WTC11 (cell line): Measurements from ENCODE around the gene CYP27A1.

ENCODE experiments used
- CTCF ChIP-seq: fragments of 200-600 bp; IDR thresholded peaks from 2 replicates; pipeline ENCODE4 v1.8.0; 2022; ENCODE audit warnings: antibody characterized with exemption
- E2F1 ChIP-seq: sonication (generic); formaldehyde crosslinking; IDR thresholded peaks from 2 replicates; pipeline ENCODE4 v1.8.0; 2022; ENCODE audit warnings: mild to moderate bottlenecking, missing genetic modification reagents
- ELF4 ChIP-seq: sonication (generic); formaldehyde crosslinking; IDR thresholded peaks from 2 replicates; pipeline ENCODE4 v1.8.1; 2022; ENCODE audit warnings: low read depth, mild to moderate bottlenecking, moderate library complexity, missing genetic modification reagents
- FOXK1 ChIP-seq: sonication (generic); formaldehyde crosslinking; IDR thresholded peaks from 2 replicates; pipeline ENCODE4 v1.8.0; 2022; ENCODE audit warnings: mild to moderate bottlenecking, moderate library complexity, missing genetic modification reagents
- JAZF1 ChIP-seq: fragments of 250-450 bp; sonication (Bioruptor Pico); IDR thresholded peaks from 2 replicates; pipeline ENCODE4 v1.9.0; 2021; ENCODE audit warnings: moderate library complexity, mild to moderate bottlenecking, inconsistent platforms
- TEAD4 ChIP-seq: sonication (generic); formaldehyde crosslinking; IDR thresholded peaks from 2 replicates; pipeline ENCODE4 v1.8.0; 2022; ENCODE audit warnings: mild to moderate bottlenecking, missing genetic modification reagents
- ZNF263 ChIP-seq: sonication (generic); formaldehyde crosslinking; IDR thresholded peaks from 2 replicates; pipeline ENCODE4 v1.8.1; 2022; ENCODE audit warnings: low read depth, mild to moderate bottlenecking, moderate library complexity, missing genetic modification reagents
- ZNF512 ChIP-seq: sonication (generic); formaldehyde crosslinking; IDR thresholded peaks from 2 replicates; pipeline ENCODE4 v1.8.1; 2022; ENCODE audit warnings: missing genetic modification reagents, borderline replicate concordance
- TF ChIP-seq, protein P1 (sequence below): sonication (generic); formaldehyde crosslinking; IDR thresholded peaks from 2 replicates; pipeline ENCODE4 v1.8.1; 2023; ENCODE audit warnings: mild to moderate bottlenecking, missing genetic modification reagents, moderate library complexity
- TF ChIP-seq, protein P2 (sequence below): sonication (generic); formaldehyde crosslinking; IDR thresholded peaks from 2 replicates; pipeline ENCODE4 v1.8.1; 2022; ENCODE audit warnings: low read depth, missing genetic modification reagents, borderline replicate concordance
- TF ChIP-seq, protein P3 (sequence below): fragments of 250-450 bp; sonication (Bioruptor Pico); IDR thresholded peaks from 2 replicates; pipeline ENCODE4 v1.8.0; 2021; ENCODE audit warnings: mild to moderate bottlenecking
- TF ChIP-seq, protein P4 (sequence below): sonication (generic); formaldehyde crosslinking; IDR thresholded peaks from 2 replicates; pipeline ENCODE4 v1.8.1; 2022; ENCODE audit warnings: low read depth, mild to moderate bottlenecking, moderate library complexity, missing genetic modification reagents, borderline replicate concordance
- TF ChIP-seq, protein P5 (sequence below): sonication (generic); formaldehyde crosslinking; IDR thresholded peaks from 2 replicates; pipeline ENCODE4 v1.8.0; 2023; ENCODE audit warnings: missing genetic modification reagents, mild to moderate bottlenecking, borderline replicate concordance

- TF ChIP-seq ZNF512 (CRISPR knock-in tag) (no peak), CTCF (no peak), JAZF1 (no peak), ELF4 (CRISPR knock-in tag) (no peak), E2F1 (CRISPR knock-in tag) (no peak), ZNF263 (CRISPR knock-in tag) (no peak), TEAD4 (no peak), FOXK1 (CRISPR knock-in tag) (no peak)
- TF ChIP-seq, protein P1, sequence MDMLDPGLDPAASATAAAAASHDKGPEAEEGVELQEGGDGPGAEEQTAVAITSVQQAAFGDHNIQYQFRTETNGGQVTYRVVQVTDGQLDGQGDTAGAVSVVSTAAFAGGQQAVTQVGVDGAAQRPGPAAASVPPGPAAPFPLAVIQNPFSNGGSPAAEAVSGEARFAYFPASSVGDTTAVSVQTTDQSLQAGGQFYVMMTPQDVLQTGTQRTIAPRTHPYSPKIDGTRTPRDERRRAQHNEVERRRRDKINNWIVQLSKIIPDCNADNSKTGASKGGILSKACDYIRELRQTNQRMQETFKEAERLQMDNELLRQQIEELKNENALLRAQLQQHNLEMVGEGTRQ (CRISPR knock-in tag), result no peak
- TF ChIP-seq, protein P2, sequence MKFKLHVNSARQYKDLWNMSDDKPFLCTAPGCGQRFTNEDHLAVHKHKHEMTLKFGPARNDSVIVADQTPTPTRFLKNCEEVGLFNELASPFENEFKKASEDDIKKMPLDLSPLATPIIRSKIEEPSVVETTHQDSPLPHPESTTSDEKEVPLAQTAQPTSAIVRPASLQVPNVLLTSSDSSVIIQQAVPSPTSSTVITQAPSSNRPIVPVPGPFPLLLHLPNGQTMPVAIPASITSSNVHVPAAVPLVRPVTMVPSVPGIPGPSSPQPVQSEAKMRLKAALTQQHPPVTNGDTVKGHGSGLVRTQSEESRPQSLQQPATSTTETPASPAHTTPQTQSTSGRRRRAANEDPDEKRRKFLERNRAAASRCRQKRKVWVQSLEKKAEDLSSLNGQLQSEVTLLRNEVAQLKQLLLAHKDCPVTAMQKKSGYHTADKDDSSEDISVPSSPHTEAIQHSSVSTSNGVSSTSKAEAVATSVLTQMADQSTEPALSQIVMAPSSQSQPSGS, result no peak
- TF ChIP-seq, protein P3, sequence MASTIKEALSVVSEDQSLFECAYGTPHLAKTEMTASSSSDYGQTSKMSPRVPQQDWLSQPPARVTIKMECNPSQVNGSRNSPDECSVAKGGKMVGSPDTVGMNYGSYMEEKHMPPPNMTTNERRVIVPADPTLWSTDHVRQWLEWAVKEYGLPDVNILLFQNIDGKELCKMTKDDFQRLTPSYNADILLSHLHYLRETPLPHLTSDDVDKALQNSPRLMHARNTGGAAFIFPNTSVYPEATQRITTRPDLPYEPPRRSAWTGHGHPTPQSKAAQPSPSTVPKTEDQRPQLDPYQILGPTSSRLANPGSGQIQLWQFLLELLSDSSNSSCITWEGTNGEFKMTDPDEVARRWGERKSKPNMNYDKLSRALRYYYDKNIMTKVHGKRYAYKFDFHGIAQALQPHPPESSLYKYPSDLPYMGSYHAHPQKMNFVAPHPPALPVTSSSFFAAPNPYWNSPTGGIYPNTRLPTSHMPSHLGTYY (CRISPR knock-in tag), result no peak
- TF ChIP-seq, protein P4, sequence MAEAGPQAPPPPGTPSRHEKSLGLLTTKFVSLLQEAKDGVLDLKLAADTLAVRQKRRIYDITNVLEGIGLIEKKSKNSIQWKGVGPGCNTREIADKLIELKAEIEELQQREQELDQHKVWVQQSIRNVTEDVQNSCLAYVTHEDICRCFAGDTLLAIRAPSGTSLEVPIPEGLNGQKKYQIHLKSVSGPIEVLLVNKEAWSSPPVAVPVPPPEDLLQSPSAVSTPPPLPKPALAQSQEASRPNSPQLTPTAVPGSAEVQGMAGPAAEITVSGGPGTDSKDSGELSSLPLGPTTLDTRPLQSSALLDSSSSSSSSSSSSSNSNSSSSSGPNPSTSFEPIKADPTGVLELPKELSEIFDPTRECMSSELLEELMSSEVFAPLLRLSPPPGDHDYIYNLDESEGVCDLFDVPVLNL (CRISPR knock-in tag), result no peak
- TF ChIP-seq, protein P5, sequence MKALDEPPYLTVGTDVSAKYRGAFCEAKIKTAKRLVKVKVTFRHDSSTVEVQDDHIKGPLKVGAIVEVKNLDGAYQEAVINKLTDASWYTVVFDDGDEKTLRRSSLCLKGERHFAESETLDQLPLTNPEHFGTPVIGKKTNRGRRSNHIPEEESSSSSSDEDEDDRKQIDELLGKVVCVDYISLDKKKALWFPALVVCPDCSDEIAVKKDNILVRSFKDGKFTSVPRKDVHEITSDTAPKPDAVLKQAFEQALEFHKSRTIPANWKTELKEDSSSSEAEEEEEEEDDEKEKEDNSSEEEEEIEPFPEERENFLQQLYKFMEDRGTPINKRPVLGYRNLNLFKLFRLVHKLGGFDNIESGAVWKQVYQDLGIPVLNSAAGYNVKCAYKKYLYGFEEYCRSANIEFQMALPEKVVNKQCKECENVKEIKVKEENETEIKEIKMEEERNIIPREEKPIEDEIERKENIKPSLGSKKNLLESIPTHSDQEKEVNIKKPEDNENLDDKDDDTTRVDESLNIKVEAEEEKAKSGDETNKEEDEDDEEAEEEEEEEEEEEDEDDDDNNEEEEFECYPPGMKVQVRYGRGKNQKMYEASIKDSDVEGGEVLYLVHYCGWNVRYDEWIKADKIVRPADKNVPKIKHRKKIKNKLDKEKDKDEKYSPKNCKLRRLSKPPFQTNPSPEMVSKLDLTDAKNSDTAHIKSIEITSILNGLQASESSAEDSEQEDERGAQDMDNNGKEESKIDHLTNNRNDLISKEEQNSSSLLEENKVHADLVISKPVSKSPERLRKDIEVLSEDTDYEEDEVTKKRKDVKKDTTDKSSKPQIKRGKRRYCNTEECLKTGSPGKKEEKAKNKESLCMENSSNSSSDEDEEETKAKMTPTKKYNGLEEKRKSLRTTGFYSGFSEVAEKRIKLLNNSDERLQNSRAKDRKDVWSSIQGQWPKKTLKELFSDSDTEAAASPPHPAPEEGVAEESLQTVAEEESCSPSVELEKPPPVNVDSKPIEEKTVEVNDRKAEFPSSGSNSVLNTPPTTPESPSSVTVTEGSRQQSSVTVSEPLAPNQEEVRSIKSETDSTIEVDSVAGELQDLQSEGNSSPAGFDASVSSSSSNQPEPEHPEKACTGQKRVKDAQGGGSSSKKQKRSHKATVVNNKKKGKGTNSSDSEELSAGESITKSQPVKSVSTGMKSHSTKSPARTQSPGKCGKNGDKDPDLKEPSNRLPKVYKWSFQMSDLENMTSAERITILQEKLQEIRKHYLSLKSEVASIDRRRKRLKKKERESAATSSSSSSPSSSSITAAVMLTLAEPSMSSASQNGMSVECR, result no peak
Observed at GRCh38 chr2:218813771-218814460, 32.0 kb downstream of the CYP27A1 start.
